Subcutaneous adipose tissue (tissue), 4 donors: Measurements from ENCODE around the gene RAP2C. TPM values are rescaled to one million over a fixed set of nuclear protein-coding genes. Genes with fewer than 3 reads are reported as not detected.

ENCODE experiments used
- total RNA-seq, 4 donors: library from RNA; depleted of rRNA; stranded (reverse); fragments of >200 nt; gene quantifications; one replicate each; pipeline ENCODE4 v1.1.0, GENCODE V29; 2016
- TF ChIP-seq, protein P1 (sequence below): fragments of 450-650 bp; IDR thresholded peaks from one replicate; pipeline ENCODE4 v1.5.1; 2016; ENCODE audit warnings: low read depth, mild to moderate bottlenecking, control low read depth, antibody characterized with exemption, moderate library complexity

RAP2C gene
- total RNA-seq, 4 donors from 2014 or later, result 22.9 to 26.9 (median 26.2) TPM

DNA sequence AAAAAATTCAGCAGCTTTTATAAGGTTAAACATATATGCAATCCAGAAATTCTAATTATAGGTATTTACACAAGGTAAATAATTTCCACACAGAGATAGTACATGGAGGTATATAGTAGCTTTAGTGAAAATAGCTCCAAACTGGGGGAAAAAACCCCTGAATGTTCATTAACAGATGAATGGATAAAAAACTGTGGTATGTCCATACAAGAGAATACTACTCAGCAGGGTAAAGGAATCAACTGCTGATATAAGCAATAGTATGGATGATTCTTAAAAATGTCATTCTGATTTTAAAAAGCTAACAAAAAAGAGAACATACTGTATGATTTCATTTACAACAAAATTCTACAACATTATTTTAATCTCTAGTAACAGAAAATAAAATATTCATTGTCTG is 54.2 kb downstream of the RAP2C start:
- TF ChIP-seq, protein P1, sequence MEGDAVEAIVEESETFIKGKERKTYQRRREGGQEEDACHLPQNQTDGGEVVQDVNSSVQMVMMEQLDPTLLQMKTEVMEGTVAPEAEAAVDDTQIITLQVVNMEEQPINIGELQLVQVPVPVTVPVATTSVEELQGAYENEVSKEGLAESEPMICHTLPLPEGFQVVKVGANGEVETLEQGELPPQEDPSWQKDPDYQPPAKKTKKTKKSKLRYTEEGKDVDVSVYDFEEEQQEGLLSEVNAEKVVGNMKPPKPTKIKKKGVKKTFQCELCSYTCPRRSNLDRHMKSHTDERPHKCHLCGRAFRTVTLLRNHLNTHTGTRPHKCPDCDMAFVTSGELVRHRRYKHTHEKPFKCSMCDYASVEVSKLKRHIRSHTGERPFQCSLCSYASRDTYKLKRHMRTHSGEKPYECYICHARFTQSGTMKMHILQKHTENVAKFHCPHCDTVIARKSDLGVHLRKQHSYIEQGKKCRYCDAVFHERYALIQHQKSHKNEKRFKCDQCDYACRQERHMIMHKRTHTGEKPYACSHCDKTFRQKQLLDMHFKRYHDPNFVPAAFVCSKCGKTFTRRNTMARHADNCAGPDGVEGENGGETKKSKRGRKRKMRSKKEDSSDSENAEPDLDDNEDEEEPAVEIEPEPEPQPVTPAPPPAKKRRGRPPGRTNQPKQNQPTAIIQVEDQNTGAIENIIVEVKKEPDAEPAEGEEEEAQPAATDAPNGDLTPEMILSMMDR, result no peak

GRCh38 chrX:132153166-132153565 is 66.1 kb downstream of the RAP2C start:
- TF ChIP-seq, protein P1, result no peak

Other genes starting within 250 kb of the RAP2C start
- gene STK26, start 196.1 kb downstream of the RAP2C start, total RNA-seq, result 1 to 10 TPM; 5.4 to 8.4 (median 7.3) TPM
- under 1 TPM in 1 of 4 donors, not detected in 3; 0.17 TPM for gene FRMD7, start 91.4 kb downstream of the RAP2C start, total RNA-seq